ENCODE data around the gene CTSF.
A peak's percentile ranks its signal among the peaks of the same experiment; 100 is the strongest.
"Not testable (repeated sequence)": the region's sequence is repeated elsewhere in the genome, so short reads cannot be mapped to it uniquely, and the experiment has no call there.

CTSF gene

DNA sequence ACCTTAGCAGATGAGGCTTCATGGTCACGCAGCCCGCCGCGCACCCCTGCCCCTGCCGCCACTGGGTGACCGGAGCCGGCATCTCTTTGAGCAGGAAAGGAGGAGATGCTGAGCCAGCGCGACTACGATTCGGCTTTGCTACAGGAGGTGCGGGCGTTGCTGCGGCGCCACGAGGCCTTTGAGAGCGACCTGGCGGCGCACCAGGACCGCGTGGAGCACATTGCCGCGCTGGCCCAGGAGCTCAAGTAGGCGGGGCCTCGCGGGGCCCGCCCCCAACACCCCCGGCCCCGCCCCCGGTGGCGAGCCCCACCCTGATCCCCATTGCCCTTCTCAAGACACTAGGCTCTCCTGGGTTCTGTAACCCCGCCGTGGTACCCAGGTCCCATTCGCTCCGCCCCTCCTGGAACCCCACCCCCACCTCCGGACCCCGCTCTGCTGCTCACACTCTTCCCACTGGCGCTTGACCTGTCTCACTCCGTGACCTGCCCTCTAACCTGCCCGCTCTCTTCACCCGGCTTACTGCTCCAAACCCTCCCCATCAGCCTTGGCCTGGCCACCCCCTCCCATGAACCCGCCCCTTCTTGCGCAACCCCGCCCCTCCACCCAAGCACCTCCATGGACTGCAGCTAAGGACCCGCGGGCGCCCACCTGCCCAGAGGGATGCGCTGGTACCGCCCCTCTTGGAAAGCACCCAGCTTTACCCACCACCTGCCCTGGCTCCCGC is 9.1 kb downstream of the CTSF start:
- no peak for DNase-seq

DNA sequence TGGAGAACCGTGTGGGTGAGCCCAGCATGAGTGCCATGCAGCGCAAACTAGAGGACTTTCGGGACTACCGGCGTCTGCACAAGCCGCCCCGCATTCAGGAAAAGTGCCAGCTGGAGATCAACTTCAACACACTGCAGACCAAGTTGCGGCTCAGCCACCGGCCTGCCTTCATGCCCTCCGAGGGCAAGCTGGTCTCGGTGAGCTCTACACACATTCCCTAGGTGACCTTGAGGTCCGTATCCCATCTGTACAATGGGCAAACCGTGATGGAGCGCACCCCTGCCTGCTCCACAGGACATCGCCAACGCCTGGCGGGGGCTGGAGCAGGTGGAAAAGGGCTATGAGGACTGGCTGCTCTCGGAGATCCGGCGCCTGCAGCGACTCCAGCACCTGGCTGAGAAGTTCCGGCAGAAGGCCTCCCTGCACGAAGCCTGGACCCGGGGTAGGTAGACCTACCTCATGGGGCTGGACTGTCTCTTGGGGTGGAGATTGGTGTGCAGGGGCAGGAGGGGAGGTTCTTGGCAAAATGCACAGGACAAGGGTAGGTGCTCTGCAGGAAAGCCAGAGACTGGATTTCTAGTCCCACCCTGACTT is 10.6 kb downstream of the CTSF start:
- no peak for DNase-seq

DNA sequence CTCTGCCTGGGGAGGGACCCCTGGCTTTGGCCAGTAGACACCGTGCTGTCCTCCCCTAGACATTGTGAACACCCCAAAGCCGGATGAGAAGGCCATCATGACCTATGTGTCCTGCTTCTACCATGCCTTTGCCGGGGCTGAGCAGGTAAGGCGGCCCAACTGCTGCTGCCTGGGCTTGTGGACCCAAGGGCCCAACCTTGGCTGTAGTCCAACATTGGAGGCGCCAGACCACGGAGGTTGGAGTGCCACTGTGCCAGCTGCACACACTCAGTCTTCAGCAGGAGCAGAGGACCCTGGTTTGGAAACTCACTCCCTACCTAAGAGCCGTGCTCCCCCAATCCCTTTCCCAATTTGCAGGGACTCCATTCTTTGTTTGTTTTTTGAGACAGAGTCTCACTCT is 12.3 kb downstream of the CTSF start:
- DNase-seq = no peak

DNA sequence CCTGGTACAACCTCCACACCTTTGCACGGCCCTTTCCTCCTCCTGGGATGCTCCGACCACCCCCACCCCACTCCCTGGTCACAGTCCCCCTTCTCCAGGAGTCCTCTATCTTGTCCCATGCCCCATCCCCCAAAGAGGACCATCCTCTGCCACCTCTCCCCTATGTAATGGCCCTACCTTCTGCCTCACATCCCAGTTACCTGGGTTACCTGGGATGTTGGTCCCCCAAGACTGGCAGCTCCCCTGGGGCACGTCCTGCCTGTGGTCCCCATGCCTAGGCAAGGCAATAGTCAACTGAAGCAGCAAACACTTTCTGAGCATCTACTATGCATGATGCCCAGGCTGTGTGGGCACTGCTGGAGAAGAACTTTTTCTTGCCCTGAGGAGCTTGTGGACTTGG is 13.0 kb downstream of the CTSF start:
- no peak for DNase-seq

DNA sequence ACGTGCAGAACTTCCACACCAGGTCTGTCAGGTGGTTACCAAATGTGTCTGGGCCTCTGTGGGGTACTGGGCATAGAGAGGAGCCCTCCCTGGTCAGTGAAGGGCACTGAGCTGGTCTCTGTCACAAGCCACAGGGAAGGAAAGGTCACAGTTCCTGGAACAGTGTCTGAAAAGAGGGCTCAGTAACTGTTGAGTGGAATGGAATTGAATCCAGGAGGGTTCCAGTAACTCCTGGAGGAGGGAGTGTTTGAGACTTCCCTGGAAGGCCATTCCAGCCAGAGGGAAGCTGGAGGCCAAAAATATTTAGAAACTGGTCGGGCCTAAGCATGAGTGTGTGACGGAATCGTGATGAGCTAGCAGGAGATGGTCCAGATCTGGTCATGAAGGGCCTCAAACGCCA is 13.8 kb downstream of the CTSF start:
- DNase-seq = no peak

DNA sequence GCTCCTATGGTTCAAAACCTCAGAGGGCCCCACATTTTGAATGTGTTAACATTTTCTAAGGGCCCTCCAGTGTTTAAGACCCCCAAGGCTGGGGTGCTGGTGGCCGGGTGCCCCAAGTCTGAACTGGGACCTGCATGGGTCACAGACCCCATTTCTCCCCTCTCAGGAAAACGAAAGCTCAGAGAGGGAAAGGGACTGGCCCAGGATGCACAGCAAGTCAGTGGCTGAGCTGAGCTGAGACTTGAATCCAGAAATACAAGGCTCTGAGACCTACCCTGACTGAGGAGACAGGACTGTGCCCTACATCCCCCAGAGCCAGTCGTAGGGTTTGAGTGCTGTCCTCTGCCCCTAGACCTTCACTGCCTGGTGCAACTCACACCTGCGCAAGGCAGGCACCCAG is 17.5 kb downstream of the CTSF start:
- no peak for DNase-seq

DNA sequence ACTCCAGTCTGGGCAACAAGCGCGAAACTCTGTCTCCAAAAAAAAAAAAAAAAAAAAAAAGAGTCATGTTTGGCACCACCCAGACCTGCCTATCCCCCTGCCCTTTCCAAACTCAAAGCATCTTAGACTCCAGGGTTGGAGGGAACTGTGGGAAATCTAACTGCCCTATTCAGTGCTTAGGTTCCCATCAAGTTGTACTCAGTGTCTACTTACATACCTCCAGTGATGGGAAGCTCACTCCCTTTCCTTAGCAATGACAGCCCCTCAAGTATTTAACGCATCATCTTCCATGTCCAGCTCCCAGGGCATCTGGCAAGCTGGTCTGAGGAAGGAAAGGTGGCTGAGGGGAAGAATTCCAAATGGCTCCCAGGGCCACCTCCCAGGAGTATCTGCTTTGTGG is 18.7 kb downstream of the CTSF start:
- no peak for DNase-seq

DNA sequence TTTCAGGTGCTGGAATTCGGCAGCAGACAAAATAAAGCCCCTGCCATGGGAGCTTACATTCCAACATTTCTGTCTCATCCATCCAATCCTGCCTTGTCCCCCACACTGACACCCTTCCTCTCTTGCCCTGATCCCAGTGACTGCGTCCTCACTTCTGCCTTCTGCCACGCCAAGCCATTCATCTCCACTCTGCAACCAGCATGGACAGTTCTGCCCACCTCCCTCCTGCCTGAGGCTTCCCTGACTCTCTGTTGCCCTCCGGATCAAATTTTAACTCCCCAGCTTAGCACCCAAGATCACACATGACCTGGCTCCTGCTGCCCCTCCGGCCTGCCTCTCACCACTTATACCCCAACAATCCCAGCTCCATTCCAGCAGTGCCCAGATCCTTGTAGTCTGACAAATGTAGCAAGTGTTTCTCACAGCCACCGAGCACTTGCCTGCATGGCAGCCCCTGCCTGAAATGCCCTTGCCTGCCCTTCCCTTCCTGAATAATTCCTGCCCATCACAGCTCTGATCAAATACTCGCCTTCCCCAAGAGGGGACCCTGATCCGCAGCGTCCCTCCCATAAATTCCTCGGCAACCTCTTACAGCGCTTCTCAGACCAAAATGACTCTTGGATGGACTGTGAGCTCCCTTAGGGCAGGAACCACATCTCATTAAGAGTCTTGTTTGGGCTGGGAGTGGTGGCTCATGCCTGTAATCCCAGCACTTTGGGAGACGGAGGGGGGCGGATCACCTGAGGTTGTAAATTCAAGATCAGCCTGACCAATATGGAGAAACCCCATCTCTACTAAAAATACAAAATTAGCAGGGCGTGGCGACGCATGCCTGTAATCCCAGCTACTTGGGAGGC is 19.4 kb downstream of the CTSF start:
- DNase-seq = no peak

DNA sequence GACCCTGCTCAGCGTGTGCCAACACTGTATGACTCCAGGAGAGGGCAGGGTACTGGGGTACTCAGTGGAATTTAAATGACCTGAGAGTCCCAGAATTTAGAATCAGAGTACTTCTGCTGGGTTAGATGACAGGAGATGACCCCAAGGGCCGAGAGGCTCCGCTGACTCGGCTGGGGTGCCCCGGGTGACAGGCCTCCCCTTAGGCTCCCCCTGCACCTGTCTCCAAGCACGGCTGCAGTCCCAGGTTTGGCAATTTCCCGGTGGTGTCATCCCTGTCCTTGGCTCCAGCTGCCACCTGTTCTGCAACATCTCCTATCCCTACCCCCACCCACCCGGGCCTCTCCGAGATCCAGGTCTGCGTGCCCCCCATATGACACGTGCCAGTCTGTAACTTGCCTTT is 20.4 kb downstream of the CTSF start:
- DNase-seq = no peak

DNA sequence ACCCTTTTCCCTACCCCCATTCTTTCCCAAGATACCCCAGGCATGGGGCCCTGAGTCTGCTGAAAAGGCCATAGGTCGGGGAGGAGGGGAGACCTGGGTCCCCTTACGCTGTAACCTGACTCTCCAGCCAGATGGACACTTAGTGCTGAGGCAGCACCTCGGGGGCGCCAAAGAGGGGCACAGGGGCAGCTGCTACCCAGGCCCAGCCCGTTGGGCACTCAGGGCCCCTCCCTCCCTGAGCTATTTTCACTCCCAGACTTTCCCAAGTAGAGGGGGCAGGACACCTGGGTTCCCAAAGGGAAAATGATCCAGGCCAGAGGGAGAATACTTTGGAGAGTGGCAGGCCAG is 20.8 kb downstream of the CTSF start:
- no peak for DNase-seq

DNA sequence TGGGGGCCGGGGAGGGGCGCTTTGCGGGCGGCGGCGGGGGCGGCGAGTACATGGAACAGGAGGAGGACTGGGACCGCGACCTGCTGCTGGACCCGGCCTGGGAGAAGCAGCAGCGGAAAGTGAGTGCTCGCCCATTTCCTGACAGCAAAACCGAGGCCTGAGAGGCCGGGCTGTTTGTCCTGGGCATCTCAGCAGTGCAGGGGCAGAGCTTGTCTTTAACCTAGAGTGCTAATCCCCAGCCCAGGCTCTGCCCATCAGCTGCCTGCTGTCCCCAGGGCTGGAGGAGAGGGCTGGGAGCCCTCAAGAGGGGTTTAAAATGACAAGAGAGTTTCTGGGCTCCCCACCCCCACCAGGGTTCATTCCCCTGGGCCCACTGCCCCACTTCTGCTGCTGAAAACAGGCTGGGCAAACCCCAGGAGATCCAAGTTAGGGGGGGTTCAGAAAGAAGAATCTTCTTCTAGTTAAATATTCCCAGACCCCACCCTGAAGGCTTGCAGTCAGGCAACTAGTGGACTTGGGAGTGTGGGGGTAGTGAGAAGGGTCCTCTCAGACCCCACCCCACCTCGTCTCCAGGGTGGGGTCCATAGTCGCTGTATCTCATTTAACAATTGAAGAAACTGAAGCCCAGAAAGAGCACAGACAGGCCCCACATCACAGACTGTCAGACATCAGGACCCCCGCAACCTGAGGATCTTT is 21.3 kb downstream of the CTSF start:
- DNase-seq = no peak

DNA sequence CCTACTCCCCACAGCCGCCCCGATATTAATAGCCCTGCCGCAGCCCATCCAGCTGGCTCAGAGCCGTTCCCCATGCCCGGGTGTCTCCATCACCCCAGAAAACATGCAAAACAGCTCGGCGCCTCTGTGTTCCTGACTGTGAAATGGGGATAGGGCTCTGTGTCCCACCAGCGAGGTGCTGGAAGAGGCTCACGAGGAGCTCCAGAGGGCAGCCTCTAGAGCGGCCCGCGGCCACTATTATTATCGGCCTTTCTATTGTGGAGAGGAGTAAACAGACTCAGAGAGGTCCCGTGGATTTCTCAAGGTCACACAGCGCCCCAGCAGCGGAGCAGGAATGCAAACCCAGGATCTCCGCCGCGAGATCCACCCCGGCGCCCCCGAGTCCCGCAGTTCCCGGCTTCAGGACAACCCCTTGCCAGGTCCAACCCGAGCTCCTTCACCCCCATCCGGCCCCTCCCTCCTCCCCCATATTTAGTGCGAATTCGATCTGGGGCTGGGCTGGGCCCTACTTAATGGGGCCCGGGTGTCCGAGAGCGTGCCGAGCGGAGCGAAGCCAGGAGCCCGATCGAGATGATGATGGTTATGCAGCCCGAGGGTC is 21.9 kb downstream of the CTSF start, which contains the start of gene ACTN3:
Gene ACTN3 (plus strand): TSS at position 536 of the 598 bp plus-strand sequence. CDS start 35 bp downstream, at position 571.
- DNase-seq = no peak

DNA sequence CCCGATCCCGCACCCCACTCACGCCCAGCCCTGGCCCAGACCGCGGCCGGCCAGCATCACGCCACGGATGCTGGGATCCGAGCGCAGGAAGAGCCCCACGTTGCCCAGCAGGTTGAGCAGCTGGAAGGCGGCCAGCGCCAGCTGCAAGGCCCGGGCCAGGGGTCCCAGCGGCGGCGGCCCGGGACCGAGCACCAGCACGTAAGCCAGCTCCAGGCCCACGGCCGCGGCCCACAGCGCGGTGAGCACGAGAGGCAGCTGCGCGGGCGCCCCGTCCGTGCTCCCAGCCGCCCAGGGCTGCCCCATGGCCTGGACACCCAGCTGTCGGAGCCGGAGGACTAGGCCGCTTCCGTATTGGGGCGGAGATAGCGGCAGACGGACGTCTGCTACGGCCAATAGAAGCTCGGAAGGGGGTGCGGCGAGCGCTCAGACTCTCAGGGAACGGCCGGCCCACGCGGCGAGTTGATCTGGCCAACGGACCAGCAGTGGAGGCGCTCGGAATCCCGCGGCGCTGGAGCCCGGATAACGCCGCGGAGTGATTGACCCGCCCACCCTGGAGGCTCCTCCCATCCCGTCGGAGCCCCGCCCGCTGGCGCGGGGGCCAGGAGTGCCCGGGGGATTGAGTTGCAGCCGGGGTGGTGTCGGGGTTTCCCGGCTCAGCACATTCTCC is 22.6 kb downstream of the CTSF start, which contains the start of gene ZDHHC24:
Gene ZDHHC24 (minus strand): TSS at position 348 of the 667 bp plus-strand sequence. CDS start 45 bp downstream, at position 303.
- DNase-seq = peak; percentile 99

DNA sequence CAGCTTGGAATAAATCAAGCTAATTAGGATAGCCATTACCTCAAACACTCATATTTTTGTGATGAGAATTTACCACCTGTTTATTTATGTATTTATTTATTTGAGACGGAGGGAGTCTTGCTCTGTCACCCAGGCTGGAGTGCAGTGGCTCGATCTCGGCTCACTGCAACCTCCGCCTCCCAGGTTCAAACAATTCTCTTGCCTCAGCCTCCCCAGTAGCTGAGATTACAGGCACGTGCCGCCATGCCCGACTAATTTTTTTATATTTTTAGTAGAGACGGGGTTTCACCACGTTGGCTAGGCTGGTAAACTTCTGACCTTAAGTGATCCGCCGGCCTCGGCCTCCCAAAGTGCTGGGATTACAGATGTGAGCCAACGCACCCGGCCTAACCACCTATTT is 23.5 kb downstream of the CTSF start:
- DNase-seq = not testable (repeated sequence)

DNA sequence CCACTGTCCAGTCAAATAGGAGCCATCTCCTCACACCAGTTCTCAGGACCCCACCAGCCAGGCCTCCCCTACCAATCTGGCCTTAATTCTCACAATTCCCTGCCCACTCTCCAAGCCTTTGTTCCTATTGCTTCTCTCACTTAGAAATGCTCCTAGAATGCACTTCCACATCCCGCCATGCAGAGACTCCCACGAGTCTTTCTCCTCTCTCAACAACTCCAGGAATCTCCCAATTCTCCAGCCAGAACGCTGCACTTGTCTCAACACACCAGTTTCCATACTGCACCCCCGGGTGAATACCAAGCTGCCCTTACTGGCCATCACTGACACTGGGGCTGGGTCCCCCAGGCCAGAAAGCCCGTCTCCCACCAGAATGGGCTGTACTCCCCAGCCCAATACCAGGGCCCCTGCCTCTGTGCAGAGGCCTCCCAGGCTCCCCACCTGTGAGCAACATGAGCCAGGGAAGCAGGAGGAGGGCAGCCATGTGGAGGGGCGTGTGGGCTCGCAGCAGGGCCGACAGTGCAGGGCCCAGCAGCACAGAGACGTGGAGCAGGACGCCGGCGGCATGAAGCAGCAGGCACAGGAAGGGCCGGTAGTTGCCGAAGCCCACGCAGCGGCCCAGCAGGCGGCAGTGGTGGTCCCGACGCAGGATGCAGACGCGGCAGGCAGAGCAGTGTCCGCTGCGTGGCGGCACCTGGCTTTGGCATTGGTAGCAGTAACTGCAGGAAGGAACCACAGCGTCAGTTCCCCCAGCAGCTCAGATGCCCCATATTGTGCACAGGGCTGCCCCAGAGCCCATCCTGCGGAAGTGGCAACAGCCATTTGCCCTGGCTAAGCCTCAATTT is 24.9 kb downstream of the CTSF start:
- DNase-seq = peak; percentile 33 to 36

DNA sequence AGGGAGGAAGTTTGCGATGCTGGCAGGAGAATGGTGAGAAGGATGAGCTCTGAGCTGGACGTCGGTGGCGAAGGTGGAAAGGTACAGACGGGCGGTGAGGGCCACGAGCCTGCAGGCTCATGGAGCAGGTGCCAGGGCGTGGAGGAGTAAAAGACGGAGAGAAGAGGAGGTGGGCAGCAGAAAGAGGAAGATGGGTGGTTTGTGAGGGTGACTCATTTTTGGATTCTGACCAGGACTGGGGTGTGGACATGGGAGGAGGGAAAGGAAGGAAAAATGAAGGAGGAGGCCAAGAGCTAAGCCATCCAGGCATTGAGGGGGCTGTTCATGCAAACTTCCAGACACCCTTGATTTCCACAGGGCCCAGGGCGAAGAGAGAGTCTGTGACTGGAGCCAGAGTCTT is 26.0 kb downstream of the CTSF start:
- peak; percentile 19 to 51 for DNase-seq

DNA sequence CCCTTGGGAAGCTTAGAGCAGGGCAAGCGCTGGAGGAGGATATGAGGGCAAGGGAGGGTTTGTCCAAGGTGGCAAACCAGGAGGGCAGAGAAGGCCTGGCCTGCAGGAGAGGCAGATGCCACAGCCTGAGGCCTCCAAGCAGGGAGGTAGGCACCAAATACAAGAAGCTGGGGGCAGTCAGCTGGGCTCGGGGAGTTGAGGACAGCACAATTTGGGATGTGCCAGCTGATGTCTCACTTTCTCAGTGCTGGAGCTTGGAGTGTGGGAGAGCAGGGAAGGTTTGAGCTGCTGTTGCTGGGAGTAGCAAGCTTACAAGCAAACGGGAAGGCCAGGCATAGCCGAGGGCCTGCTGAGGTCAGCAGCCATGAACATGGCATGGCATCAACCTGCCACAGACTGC is 26.5 kb downstream of the CTSF start:
- peak in 1 of 2 donors; percentile 3 for DNase-seq

DNA sequence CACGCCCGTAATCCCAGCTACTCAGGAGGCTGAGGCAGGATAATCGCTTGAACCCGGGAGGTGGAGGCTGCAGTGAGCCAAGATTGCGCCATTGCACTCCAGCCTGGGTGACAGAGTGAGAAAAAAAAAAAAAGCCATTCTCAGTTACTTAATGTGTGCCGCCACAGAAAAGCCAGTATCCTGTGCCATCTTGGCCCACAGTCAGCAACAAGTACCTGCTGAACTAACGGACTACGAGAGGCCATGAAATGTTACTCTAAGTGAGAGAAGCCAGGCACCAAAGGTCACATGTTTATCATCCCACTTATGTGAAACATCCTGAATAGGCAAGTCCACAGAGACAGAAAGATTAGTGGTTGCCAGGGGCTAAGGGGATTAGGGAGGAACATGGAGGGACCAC is 27.8 kb downstream of the CTSF start:
- not testable (repeated sequence) for DNase-seq

DNA sequence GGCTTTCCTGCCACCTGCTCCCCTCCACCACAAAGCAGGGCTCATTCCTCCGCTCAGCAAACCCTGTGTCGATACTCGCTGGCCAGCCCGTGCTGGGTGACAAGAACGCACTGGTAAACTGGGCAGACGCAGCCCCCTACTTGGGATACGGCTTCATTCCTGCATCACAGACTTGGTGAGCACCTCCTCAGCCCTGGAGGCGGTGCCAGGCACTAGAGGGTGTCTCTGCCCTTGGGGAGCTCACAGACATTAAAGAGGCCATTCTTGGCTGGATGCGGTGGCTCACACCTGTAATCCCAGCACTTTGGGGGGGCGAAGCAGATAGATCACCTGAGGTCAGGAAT is 28.6 kb downstream of the CTSF start:
- no peak for DNase-seq

DNA sequence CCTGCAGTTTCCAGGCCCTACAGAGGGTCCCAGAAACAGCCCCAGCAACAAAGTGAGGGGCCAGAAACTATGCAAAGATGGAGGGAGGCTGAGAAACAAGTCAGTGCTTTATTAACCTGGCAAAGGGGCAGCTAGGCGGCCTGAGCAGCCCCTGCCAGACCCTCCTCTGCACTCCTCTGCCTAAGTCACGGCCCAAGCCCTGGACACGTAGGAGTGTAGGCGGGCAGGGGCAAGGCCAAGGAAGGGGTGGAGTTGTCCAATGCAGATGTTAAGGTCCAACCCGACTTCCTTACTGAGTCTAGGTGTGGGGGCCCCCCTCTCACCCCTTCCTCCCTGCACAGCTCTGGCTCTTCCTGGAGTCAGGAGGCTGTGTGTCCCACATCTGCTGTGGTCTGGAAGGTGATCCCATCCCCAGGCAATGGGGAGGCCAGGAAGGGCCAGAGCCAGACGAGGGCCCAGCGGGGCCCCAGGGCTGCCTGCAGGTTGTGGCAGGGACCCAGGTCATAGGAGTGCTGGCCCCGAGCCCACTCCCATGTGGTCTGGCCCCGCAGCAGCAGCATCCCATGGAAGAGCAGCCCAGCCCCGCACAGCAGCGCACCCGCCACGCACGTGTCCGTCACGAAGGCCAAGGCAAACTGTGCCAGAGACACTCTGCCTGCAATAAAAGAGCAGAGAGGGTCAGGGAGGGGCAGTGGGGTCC is 29.1 kb downstream of the CTSF start:
- DNase-seq = no peak
